GM12801 (cell line): ENCODE results near the gene SNX9.

ENCODE experiments used
- CTCF ChIP-seq: IDR thresholded peaks from one replicate; pipeline ENCODE4 v1.5.1; 2011; ENCODE audit warnings: control low read depth; ENCODE audit not compliant: insufficient read length; ENCODE audit errors: extremely low read depth

The SNX9 gene

GRCh38 chr6:157779705-157780604 is 43.1 kb upstream of the SNX9 start:
- no peak for TF ChIP-seq CTCF

GRCh38 chr6:157785636-157786035 is 37.4 kb upstream of the SNX9 start:
- no peak for TF ChIP-seq CTCF

GRCh38 chr6:157786221-157786620 is 36.8 kb upstream of the SNX9 start:
- no peak for TF ChIP-seq CTCF

- TF ChIP-seq CTCF = no peak
Measured at GRCh38 chr6:157787080-157787479, 36.0 kb upstream of the SNX9 start.

- no peak for TF ChIP-seq CTCF
Measured at GRCh38 chr6:157788180-157788579, 34.9 kb upstream of the SNX9 start.

GRCh38 chr6:157789297-157789696 is 33.7 kb upstream of the SNX9 start:
- no peak for TF ChIP-seq CTCF

- TF ChIP-seq CTCF = no peak
Measured at GRCh38 chr6:157789861-157790260, 33.2 kb upstream of the SNX9 start.
